HG03469 (cell line): ENCODE data around the gene CD101.
A peak's percentile ranks its signal among the peaks of the same experiment; 100 is the strongest.
"Not testable (repeated sequence)": the region's sequence is repeated elsewhere in the genome, so short reads cannot be mapped to it uniquely, and the experiment has no call there.

Source experiments
- ATAC-seq: cut with Tn5 transposase; IDR thresholded peaks from one replicate; pipeline ENCODE4 v1.9.1; 2021; ENCODE audit warnings: mild to moderate bottlenecking, moderate library complexity, moderate number of reproducible peaks; ENCODE audit not compliant: unreplicated experiment

Gene CD101, protein sequence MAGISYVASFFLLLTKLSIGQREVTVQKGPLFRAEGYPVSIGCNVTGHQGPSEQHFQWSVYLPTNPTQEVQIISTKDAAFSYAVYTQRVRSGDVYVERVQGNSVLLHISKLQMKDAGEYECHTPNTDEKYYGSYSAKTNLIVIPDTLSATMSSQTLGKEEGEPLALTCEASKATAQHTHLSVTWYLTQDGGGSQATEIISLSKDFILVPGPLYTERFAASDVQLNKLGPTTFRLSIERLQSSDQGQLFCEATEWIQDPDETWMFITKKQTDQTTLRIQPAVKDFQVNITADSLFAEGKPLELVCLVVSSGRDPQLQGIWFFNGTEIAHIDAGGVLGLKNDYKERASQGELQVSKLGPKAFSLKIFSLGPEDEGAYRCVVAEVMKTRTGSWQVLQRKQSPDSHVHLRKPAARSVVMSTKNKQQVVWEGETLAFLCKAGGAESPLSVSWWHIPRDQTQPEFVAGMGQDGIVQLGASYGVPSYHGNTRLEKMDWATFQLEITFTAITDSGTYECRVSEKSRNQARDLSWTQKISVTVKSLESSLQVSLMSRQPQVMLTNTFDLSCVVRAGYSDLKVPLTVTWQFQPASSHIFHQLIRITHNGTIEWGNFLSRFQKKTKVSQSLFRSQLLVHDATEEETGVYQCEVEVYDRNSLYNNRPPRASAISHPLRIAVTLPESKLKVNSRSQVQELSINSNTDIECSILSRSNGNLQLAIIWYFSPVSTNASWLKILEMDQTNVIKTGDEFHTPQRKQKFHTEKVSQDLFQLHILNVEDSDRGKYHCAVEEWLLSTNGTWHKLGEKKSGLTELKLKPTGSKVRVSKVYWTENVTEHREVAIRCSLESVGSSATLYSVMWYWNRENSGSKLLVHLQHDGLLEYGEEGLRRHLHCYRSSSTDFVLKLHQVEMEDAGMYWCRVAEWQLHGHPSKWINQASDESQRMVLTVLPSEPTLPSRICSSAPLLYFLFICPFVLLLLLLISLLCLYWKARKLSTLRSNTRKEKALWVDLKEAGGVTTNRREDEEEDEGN

DNA sequence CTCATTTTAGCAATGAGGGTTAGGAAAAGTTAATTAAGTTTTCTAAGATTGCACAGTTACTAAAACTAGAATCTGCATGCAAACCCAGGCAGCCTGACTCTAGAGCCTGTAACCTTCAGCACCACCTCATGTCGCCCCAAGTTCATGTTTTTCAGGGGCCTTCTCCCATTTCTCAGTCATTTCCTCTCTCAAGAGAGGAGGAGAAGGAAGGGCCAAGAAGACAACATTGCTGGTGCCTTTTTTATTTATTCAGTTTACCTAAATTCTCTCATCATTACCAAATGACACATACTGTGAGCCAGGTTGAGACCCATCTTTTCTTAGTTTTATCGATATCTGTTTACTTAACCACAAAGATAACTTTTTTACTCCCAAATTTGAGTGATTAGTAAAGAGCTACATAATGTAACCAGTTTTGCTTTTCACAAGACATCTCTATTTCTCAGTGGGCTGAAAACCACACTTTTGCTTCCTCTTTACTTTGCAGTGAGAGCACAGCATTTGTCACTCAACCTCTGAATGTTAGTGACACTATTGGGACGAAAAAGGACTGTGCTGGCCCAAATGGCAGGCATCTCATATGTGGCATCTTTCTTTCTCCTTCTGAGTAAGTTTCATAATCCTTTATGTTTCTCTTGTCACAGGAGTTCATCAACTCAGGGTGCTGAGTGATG, at the start of gene CD101:
Gene CD101 (plus strand): TSS at position 507 of the 674 bp plus-strand sequence. CDS start 58 bp downstream, at position 565.
- ATAC-seq, result peak; percentile 91

DNA sequence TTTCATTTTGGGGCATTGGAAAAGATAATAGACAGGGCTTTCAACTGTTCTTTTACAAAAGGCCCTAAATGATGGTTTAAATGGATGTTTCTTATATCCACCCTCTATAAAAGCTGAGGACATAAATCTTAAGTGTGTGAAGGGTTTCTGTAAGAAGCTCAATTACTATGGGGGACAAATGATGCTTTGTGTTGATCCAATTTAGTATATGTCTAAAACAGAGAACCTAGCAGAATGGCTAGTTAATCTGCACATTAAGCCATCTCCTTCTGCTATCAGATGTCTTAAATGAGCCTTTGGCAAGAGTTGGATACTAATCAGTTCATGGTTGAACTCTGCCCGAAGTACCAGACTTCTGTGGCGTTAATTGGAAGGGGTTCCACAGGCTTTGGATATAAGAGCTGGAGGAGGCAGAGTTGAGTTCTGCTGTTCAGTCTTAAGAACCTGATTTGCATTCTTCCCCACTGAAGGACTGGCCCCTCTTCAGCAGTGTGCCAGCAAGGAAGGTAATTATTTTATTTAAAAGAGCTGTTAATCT, 48.8 kb upstream of the CD101 start:
- no peak for ATAC-seq

DNA sequence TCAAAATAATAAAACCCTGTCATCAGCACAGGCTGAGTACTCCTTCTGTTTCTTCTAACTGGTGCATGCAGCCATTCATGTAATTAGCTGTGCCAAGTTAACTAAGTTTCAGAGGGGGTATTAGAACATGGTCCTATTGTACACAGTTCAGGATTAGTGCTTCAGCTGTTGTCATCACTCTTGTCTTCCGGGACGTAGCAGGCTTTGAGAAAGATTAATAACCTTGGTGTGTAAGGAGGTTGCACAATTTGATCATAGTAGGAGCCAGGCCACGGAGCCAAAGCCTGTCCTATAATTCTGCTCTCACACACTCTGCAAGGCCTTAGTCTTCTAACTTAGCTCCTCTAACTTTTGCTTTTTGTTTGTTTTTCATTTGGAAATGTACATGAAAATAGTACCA, 47.1 kb upstream of the CD101 start:
- no peak for ATAC-seq

GRCh38 chr1:116956378-116956777, 45.2 kb upstream of the CD101 start:
- ATAC-seq, result no peak

- ATAC-seq, result no peak
Measured at GRCh38 chr1:116957646-116958045, 43.9 kb upstream of the CD101 start.

DNA sequence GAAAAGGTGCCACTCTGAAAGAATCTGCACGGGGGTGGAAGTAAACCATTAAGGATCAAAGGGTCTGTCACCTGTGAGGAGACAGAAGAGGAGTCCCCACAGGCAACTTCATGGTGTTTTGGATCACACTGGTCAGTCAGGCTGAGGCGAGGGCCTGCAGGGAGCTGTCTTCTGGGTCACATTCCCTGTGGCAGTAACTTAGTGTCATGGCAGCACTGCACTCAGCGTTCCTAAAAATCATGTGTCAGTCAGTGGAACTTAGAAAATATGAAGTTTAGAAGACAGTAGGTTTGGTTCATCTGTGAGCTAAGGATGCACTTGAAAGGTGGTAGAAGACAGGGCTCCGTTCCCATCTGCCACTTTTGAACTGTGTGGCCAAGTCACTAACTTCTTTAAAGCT, 43.5 kb upstream of the CD101 start:
- no peak for ATAC-seq

GRCh38 chr1:116958977-116959376, 42.6 kb upstream of the CD101 start:
- ATAC-seq, result no peak

DNA sequence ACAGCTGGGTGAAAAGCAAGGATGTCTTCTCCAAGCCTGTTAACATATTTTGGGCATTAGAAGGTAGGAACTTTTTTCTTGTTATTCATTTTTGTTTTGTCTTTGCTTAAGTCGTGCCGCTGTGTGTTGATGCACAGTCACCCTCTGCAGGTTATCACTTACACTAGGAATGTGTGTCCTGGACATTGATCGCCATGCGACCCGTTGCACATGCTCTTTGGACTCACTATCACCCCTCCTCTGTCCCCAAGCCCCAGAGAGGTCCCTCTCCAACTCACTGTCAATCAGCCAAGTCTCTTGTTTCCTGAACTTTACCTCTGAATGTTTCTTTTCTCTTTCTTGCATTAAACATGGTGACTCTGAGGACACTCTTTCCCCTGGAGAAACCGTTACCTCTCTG, 40.0 kb upstream of the CD101 start:
- no peak for ATAC-seq

- no peak for ATAC-seq
Measured at GRCh38 chr1:116962987-116963639, 38.4 kb upstream of the CD101 start.

DNA sequence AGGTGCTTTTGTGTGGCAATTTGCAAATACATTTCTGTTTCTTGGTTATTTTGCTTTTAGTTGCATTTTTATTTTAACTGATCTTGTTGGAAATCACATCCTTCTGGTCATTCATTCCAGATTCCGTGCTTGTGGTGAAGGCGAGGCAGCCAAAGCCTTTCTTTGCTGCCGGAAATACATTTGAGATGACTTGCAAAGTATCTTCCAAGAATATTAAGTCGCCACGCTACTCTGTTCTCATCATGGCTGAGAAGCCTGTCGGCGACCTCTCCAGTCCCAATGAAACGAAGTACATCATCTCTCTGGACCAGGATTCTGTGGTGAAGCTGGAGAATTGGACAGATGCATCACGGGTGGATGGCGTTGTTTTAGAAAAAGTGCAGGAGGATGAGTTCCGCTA, 34.8 kb upstream of the CD101 start:
- ATAC-seq, result no peak

DNA sequence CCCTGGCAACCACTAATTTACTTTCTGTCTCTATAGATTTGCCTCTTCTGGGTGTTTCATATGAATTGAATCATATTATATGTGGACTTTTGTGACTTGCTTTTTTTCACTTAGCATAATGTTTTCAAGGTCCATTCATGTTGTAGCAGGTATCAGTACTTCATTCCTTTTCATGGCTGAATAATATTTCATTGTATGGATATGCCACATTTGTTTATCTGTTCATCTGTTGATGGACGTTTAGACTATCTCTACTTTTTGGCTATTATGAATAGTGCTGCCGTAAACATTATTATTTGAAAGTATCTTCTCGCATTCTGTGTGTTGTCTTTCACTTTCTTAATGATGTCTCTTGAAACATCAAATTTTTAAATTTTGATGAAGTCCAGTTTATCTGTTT, 32.8 kb upstream of the CD101 start:
- no peak for ATAC-seq

DNA sequence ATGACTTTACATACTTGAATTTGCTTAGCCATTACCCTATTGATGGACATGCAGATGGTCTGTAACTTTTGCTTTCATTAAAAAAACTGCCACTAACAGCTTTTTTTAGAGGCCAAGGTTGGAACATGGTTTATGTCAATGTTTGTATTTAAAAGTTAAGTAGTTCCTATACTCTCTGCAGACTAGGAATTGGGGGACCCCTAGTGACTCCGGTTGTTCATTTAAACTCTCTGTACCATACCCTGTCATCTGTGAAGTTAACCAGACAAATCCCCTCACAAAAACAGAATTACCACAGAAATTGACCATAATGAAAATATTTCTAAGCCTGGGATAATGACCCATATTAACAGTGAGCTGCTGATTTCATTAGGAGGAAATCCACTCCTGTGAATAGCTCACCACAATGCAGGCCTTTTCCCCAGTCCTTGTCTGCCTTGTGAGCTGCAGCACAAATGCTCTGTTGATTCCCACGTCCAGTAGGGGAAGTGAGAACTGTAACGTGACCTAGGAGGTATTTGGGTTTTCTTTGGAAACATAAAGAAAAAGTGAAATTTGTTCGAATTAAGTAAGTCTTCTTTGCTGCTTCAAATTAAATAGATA, 30.2 kb upstream of the CD101 start:
- no peak for ATAC-seq

DNA sequence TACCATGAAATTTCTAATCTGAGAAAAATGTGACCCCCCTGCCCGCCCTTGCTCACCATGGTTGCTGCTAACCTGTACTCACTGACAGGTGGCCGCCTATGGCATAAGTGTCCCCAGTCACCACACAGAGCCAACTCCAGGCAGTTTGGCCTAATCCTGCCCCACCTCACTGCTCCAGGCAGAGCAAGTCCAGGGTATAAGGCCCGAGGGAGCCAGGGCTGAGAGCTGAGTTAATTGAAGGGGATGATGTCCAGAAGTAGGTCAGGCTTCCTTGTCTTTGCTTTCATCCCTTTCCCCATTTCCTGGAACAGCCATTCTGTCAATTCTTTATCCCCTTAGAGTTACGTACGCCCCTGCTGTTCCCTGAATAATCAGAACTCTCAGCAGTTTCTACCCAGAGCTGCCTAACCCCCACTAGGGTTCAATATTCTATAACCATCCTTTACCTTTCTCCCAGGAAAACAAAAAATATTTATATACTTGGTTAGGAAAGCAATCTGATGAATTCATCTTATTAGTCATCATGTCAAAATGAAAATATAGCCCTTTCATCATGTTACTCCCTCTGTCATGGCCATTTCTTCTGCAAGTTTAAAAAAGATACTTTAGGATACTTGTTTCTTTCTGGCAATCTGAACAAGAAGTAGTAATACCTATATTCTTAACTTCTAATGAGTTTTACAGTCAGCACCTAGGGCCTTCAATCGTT, 29.4 kb upstream of the CD101 start:
- ATAC-seq, result no peak

- ATAC-seq, result no peak
Measured at GRCh38 chr1:116972674-116973030, 28.9 kb upstream of the CD101 start.

- not testable (repeated sequence) for ATAC-seq
Measured at GRCh38 chr1:116980309-116980708, 21.3 kb upstream of the CD101 start.

- no peak for ATAC-seq
Measured at GRCh38 chr1:116981521-116982037, 20.0 kb upstream of the CD101 start.

DNA sequence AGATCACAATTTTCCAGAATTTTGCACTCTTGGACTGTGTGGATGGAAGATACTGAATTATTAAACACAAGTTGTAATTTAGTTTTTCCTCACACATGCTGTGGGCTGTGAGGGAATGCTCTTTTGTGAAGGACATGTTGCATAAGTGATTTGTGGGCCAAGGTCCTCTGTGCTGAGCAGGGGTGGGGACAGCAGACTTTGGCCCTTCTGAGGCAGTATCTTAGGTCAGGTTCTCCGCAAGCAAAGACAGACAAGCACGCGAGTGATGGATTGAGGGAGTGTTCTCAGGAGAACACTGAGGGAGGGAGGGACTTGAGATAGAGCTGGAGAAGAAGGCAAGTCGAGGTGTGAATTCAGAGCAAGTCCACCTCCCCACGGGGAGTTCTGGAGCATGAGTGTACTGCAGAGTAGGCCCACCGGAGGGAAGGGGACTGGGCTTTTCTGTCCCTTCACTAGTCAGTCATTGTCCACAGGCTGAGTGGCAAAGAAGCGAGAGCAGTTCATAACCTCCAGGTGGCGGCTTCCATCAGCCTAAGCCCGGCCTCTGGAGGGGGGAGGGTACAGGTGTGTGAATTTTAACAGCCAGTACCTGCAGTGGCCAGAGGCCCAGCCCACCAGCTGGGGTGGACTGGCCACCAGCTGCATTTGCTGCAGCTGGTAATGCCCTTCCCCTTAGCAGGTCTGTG, 19.1 kb upstream of the CD101 start:
- ATAC-seq, result no peak

DNA sequence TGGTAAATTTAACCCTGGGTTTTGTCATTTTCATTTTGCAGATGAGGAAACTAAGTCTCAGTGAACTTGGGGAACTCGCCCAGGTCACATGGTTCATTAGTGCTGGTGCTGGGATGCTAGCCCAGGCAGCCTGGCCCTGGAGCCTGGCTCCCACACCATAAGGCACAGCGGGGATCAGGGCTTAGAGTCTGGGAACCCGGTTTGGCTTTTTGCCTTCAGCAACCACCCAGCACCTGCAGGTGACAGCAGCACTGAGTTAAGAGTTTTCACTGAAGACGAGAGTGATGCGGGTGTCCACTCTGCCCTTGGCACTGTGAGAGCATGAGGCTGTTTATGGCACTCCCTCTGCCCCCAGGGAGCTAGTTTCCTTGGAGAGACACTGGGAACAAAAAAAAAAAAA, 18.4 kb upstream of the CD101 start:
- no peak for ATAC-seq

DNA sequence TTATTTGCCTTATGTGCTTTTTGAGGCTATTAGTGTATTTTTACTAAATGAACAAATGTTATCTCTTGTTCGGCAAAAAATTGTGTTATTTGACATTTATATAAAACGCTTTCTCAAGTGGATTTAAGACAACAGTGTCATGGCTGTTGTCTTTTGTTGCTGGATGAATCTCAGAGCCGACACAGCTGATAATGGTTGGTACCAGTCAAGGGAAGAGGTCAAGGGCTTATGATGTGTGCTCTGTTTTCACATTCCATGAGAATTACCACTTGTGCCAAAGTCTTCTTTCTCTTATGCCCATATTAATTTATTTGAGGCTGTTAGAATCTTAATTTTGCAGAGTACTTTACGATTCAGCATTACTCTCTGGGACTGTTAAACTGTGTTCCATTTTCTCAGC, 17.9 kb upstream of the CD101 start:
- no peak for ATAC-seq
